ENCODE data around the gene PRR11.

DNA sequence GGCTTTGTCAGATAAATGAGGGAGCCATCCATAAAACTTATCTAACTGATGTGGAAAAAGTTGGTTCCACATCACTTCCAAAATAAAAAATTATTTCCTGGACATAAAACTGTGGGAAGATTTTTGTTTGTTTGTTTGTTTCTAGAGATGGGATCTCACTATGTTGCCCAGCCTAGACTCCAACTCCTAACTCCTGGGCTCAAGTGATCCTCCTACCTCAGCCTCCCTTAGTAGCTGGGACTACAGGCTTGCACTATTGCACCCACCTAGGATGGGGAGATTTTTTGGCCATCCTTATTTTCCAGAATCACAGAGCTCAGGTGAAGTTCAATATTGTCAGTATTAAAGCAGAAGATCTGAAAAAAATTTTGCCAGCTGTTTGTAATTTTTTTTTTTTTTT is 30.5 kb downstream of the PRR11 start:
- TF ChIP-seq, protein P1, sequence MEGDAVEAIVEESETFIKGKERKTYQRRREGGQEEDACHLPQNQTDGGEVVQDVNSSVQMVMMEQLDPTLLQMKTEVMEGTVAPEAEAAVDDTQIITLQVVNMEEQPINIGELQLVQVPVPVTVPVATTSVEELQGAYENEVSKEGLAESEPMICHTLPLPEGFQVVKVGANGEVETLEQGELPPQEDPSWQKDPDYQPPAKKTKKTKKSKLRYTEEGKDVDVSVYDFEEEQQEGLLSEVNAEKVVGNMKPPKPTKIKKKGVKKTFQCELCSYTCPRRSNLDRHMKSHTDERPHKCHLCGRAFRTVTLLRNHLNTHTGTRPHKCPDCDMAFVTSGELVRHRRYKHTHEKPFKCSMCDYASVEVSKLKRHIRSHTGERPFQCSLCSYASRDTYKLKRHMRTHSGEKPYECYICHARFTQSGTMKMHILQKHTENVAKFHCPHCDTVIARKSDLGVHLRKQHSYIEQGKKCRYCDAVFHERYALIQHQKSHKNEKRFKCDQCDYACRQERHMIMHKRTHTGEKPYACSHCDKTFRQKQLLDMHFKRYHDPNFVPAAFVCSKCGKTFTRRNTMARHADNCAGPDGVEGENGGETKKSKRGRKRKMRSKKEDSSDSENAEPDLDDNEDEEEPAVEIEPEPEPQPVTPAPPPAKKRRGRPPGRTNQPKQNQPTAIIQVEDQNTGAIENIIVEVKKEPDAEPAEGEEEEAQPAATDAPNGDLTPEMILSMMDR (IDR thresholded peaks at IDR 0.05; ENCODE audit: poor library complexity), result no peak
- no peak for TF ChIP-seq EZH2phosphoT487 (IDR thresholded peaks at IDR 0.05; ENCODE audit: low read depth, severe bottlenecking, unreplicated experiment)
